HG03558 (cell line): ENCODE data around the gene KCNK1.

ENCODE experiments used
- ATAC-seq: cut with Tn5 transposase; IDR thresholded peaks from one replicate; pipeline ENCODE4 v1.9.1; 2021; ENCODE audit warnings: moderate number of reproducible peaks; ENCODE audit not compliant: unreplicated experiment; ENCODE audit errors: extremely low read depth

The KCNK1 gene

DNA sequence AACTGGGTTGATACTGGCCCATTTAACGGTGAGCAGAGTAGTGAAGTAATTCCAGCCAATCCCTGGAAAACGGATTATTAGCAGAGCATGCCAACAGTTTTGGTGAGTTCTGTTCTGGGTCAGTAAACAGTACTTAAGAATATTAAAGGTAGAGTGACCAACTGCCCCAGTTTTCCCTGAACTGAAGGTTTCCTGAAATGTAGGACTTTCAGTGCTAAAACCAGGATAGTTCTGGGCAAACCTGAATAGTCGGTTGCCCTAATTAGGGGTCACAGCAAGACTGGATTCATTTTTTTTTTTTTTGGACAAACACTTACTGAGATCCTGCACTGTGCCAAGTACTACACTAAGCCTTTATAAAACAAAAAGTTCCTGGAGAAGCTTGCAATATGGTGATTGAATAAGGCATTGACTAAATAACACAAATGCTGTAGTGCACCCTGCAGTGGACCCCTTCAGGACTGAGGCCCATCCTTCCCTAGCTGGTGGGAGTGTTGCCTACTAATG, 75.9 kb downstream of the KCNK1 start:
- ATAC-seq, result no peak

DNA sequence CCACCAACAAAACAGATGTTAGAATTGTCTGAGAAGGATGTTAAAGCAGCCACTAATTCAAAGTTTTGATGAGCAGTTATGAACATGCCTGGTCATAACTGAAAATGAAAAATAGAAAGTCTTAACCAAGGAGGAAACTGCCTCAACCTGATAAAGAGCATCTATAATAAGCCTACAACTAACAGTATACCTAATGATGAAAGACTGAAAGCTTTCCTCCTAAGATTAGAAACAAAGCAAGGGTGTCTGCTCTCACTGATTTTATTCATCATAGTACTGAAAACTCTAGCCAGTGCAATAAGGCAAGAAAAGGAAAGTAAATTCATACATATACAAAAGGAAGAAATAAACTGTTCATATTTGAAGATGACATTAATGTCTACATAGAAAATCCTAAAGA, 82.0 kb downstream of the KCNK1 start:
- ATAC-seq, result no peak

DNA sequence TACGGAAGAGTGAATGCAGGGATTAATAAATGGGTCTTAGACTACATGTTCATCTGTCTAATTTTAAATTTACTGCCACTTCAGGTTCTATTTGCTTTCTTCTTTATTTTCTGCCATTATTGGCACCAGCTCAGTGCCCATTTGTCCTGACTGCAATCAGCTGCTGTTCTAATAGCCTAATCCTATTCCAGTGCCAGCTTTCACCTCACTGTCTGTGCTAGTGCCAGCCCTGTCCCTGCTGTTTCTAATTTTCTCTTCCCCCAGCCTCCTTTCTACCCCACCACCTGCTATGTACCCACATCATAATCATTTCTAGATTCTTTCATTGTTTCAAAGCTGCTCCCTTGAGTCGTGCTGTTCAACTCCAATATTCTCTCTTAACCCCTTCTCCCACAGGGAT, 86.4 kb downstream of the KCNK1 start:
- no peak for ATAC-seq

DNA sequence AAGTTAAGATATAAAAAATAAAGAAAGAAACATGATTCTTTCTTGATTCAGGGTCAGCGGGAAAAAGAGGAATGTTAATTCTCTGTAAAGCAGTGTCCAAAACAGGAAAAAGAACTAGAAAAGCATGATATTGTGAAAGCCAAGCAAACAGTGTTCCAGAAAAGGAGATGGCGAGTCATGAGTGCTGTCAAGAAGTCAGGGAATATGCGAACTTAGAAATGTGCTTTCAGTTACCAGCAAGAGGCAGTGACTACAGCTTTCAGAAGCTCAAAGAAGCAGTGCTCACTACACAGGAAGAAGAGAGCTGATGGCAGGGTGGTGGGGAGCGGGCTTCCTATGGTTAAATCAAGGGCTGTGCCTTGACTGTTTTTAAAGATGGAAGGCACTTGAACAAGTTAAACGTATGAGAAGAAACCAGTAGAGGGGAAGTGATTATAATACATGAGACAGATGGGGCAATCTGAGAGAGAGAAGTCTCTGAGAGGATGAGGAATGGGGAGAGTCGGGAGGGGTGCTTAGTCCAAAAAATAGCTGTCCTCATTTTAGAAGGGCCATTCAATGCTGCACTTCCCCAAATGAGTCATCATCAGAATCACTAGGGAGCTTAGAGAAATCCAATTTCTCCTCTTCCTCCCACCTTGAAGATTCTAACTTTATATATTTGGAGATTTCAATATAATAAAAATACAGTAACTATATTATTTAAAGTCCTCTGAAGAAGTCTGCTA, 90.4 kb downstream of the KCNK1 start:
- ATAC-seq, result no peak

DNA sequence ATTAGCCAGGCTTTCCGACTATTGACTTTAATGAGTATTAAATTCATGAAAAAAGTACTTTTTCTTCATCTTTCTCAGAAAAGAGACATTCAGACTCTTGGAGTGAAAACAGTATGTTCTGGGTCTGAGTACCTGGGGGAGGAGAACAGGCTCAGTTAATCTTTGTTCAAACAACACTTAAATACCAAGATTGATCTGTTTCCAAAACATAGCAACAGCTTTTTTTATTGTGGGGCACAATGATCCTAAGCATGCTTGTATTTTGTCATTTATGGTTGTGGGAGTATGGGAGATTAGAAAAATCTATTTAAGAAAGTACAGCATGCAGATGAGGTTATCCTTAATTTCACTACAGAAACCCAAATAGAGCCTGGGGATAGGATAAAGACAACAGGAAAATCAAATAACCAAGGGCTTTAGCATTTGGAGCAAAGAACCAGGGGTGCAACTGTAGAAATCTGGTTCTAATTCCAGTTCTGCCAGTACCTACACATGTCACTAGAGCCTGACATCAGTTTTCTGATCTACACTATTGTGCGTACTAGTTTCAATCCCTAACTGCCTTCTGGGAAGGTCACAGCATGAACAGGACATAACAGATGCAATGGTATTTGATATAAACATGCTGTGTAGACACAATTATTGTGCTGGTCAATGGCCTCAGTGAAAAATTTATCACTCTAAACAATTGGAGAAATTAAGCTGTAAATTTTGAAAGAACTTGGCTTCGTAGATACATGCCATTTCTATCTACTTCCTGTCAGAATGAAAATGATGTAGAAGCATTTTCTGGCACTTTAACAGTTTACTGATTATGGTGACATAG, 91.2 kb downstream of the KCNK1 start:
- no peak for ATAC-seq

DNA sequence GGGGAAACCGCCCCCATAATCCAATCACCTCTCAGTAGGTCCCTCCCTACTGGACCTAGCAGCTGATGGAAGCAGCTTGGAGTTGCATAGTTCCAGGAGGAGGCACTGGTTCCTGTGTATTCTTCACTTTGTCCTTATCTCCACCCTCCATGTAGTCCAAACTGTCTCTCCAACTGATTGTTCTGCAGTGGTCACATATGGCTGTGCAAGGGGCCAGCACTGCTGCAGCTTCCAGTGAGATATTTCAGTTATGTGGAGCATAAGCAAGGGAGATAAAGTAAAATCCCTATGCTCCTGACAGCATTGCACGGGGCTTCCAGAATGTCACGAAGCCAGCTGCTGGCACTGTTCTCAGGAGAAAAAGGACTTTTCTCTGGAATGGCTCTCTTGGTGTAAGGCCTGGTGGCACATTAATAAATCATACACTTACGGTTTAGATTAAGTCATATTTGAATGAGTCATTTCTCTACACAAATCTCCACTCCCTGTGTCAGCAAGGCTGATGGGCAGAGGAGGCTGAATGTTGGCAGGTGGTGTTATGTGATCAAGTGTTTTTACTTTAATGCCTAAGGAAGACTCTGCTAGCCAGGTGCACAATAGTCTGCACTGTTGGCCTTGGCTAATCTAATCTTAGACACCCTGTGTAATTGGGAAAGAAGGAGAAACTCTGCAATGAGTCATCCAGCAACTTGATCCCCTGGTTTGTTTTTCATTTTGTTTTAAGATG, 93.4 kb downstream of the KCNK1 start:
- no peak for ATAC-seq

DNA sequence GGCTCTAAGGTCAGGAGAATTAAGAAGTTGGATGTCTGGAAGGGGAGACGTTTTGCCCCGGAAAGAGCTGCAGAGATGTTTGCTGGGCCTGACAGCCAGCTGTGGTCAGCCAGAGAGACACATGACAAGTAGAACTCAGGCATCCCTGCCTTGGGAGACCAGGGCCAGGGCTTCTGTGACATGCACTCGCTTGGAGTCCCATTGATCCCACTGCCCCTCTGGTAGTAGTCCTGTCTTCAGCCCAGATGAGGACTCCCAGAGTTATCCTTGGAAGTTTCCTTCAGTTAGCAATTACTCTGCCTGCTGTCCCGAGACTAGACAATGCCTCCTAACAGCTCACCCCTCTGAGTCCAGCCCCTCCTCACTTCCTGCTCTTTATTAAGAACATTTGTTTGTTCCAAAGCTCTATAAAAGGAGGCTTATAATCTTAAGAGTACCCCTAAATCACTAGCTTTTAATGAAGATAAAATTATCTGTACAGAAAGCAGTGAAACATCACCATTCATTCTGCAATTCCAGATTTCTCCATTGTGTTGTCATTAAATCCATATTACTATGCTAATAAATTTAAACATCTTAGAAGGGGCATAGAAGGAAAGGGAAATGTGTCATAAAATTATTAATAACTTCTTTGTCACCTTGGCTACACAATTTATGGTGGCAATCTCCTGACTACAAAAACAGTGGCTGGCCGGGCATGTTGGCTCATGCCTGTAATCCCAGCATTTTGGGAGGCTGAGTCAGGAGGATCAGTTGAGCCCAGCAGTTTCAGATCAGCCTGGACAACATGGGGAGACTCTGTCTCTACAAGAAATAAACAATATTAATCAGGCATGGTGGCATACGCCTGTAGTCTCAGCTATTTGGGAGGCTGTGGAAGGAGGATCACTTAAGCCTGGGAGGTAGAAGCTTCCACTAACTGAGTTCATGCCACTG, 94.2 kb downstream of the KCNK1 start:
- no peak for ATAC-seq

DNA sequence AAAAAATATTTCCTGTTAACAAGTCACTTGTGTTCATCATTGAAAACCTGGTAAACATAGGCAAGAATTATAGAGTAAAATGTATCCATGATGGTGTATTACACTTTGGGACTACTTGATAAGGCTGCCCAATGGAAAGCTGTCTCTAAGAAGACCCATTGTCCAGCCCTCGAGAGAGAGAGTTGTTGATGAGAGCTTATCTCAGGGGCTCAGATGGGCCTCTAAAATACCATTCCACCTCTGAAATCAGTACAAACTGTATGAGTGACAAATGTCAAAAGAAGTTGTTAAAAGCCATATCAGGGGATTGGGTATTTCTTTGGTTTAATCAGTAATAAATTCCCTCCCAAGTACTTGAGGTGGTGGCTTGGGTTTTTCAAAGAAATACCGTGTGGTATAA, 96.1 kb downstream of the KCNK1 start:
- ATAC-seq, result no peak

DNA sequence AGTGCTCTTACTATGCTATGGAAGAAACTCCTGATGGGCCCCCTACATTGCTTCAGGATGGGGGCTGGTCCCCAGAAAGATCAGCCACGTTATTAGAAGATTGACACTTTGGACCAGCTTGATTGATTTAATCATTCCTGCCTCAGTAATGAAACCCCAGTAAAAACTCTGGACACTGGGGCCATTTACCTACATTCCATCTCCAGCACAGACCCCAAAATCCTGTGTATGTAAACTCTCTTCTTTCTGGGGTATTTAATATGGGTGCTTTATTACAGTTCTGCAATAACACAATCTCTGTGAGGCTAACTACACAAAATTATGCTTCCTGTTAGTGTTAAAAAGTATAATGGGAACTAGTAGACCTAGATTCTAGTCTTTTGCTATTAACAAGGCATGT, 96.6 kb downstream of the KCNK1 start:
- ATAC-seq, result no peak

DNA sequence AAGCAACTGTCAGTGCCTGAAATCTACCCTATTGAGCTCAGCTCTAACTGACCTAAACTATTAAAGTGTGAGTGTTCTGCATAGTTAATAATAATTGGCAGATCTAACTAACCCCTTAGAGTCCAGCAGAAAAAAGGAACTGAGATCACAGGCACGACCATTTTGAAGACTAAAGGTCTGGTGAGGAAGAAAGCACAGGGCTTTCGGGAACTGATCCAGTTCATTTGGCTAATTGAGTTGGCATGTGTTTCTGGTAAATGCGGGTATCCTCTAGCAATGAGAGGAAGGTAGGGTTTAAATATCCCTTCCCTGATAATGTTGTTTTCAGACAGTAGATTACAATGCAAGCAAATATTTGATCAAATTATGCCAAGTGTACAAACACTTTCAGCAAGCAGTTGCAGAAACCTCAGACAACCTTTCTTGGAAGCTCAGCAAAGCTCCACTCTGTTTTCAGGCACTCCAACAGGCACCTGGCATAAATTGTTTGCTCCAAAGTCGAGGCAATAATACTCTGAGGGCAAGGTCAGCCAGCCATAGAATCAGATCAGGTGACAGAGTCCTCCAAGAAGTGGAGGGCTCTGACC, 100.8 kb downstream of the KCNK1 start:
- no peak for ATAC-seq

DNA sequence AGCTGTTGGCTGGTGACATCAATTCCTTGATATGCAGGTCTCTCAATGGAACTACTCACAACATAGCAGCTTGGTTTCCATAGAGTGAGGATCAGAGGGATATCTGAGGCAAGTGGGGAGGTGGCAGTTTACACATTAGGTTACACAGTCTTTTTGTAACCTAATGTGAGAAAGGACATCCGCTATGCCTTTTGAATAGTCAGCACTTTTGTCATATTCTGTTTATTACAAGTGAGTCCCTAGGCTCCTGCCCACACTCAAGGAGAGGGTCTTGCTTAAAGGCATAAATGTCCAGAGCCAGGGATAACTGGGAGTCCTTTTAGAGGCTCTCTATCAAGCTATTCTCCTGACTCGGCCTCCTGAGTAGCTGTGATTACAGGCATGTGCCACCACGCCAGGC, 104.2 kb downstream of the KCNK1 start:
- ATAC-seq, result no peak

DNA sequence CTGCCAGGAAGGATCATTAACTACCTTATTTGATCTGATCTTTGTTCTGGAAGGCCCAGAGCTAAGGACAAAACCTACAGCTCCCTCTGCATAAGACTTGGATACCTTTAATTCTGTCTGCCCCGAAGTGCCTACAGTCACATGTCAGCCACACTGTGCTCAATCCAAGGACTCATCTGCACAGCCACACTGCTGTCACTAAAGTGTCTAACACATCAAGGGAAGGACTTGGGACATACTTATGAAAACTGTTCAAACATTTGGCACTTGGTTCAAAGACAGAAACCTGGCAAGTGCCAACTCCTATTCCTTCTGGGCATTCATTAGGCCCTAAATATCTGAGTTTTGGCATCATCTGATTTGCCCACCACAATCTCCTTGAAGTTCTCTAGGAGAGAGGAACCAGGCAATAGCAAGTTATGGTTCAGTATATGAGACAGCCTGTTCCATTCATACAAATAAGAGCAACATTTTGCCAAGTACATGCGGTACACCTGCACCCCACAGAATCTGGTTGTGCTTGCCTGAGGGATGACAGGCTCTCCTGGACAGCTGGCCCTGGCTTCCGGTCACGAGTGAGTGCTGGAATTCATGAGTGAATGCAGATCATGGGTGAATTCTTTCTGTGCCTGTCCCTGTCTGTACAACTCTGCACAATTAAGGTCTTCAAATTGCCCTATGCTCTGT, 105.9 kb downstream of the KCNK1 start:
- ATAC-seq, result no peak

DNA sequence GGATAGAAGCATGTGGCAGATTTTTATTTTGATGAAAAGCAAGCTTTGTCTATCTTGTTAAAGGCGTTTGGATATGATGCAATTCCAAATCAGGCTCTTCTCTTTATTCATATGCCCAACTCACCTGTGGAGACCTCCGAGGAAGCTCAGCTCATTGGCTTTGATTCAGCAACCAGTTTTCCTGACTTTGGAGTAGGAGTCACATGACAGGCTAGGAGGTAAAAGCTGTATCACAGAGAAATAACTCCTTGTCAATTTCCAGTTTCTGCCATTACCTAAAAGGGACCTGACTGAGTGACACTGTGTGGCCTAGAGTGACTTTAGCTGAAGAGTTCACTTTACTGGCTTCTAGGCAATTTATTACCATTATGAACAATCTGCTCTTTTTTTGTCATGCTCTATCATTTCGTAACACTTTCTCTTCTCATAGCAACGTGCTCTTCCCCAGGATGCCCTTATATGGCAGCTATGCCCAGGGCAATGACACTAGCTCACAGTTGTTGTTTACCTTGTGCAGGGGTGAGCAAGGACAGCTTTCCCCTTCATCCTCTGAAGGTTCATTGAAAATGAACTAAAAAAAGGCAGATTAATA, 107.2 kb downstream of the KCNK1 start:
- no peak for ATAC-seq
